Nephron progenitor cell (in vitro differentiated cells): Measurements from ENCODE around the gene SYS1.

Experiments
- DNase-seq: peaks from one replicate; pipeline ENCODE4 v3.0.0; 2021
- H3K27ac Mint-ChIP-seq: 2 replicates; pipeline ENCODE4 v1.8.0; 2021; ENCODE audit warnings: mild to moderate bottlenecking, moderate library complexity, mixed read lengths
- H3K27me3 Mint-ChIP-seq: 2 replicates; pipeline ENCODE4 v1.8.0; 2021; ENCODE audit warnings: mild to moderate bottlenecking, low read depth, mixed read lengths; ENCODE audit not compliant: poor library complexity
- H3K36me3 Mint-ChIP-seq: 2 replicates; pipeline ENCODE4 v1.8.0; 2021; ENCODE audit warnings: low read depth, mixed read lengths
- H3K4me1 Mint-ChIP-seq: 2 replicates; pipeline ENCODE4 v1.8.0; 2021; ENCODE audit warnings: mixed read lengths
- H3K4me3 Mint-ChIP-seq: 2 replicates; pipeline ENCODE4 v1.8.0; 2021; ENCODE audit warnings: mild to moderate bottlenecking, moderate library complexity, mixed read lengths
- H3K9me3 Mint-ChIP-seq: 2 replicates; pipeline ENCODE4 v1.8.0; 2021; ENCODE audit warnings: mild to moderate bottlenecking, moderate library complexity, mixed read lengths
- CTCF ChIP-seq: fragments of 200-600 bp; sonication (generic); IDR thresholded peaks from 2 replicates; pipeline ENCODE4 v1.5.0; 2021; ENCODE audit warnings: antibody characterized with exemption

SYS1 gene

GRCh38 chr20:45374966-45375365 lies 12.0 kb downstream of the SYS1 start:
- Mint-ChIP-seq H3K9me3 (no peaks in the 10 kb centered on the region), H3K4me1 (peaks cover 33% of the 10 kb centered on the region), H3K4me3 (no peak overlapping the region), H3K27me3 (peaks cover 17% of the 10 kb centered on the region), H3K36me3 (no peaks in the 10 kb centered on the region), H3K27ac (no peak overlapping the region)
- DNase-seq, result no peak
- TF ChIP-seq CTCF, result no peak

- peak; percentile 35 for DNase-seq
- H3K27me3 Mint-ChIP-seq, result peaks cover 15% of the 10 kb centered on the region
- peak overlapping the region; percentile 32 for H3K27ac Mint-ChIP-seq
- no peak for TF ChIP-seq CTCF
- no peaks in the 10 kb centered on the region for H3K9me3 Mint-ChIP-seq
- H3K4me3 Mint-ChIP-seq, result no peak overlapping the region
- H3K4me1 Mint-ChIP-seq, result peaks cover 31% of the 10 kb centered on the region
- peaks cover 5% of the 10 kb centered on the region for H3K36me3 Mint-ChIP-seq
These were observed 14.3 kb downstream of the SYS1 start for GRCh38 chr20:45377269-45377668.

GRCh38 chr20:45378191-45378590 lies 15.2 kb downstream of the SYS1 start, which contains the start of gene TP53TG5:
Gene TP53TG5 (minus strand): TSS chr20:45378325. CDS start chr20:45378236, 89 bp downstream.
- Mint-ChIP-seq H3K27me3 (peaks cover 7% of the 10 kb centered on the region), H3K4me3 (no peak within 1 kb of the TSS), H3K9me3 (no peaks in the 10 kb centered on the region), H3K4me1 (peaks cover 26% of the 10 kb centered on the region), H3K27ac (peak within 1 kb of the TSS; percentile 32), H3K36me3 (peaks cover 5% of the 10 kb centered on the region)
- no peak for TF ChIP-seq CTCF
- DNase-seq, result no peak

- Mint-ChIP-seq H3K36me3 (peaks cover 10% of the 10 kb centered on the region), H3K4me3 (no peak overlapping the region), H3K27me3 (peaks cover 31% of the 10 kb centered on the region), H3K4me1 (no peaks in the 10 kb centered on the region), H3K27ac (no peak overlapping the region), H3K9me3 (peaks cover 9% of the 10 kb centered on the region)
- no peak for TF ChIP-seq CTCF
- no peak for DNase-seq
These were observed 24.3 kb downstream of the SYS1 start for GRCh38 chr20:45387274-45387673.

- H3K4me3 Mint-ChIP-seq, result no peak overlapping the region
- peaks cover 15% of the 10 kb centered on the region for H3K36me3 Mint-ChIP-seq
- H3K27me3 Mint-ChIP-seq, result peaks cover 25% of the 10 kb centered on the region
- TF ChIP-seq CTCF, result no peak
- peaks cover 9% of the 10 kb centered on the region for H3K9me3 Mint-ChIP-seq
- H3K27ac Mint-ChIP-seq, result no peak overlapping the region
- H3K4me1 Mint-ChIP-seq, result no peaks in the 10 kb centered on the region
- no peak for DNase-seq
These were observed 28.0 kb downstream of the SYS1 start for GRCh38 chr20:45390931-45391330.

- Mint-ChIP-seq H3K4me1 (no peaks in the 10 kb centered on the region), H3K4me3 (no peak overlapping the region), H3K36me3 (peaks cover 15% of the 10 kb centered on the region), H3K27me3 (peaks cover 25% of the 10 kb centered on the region), H3K9me3 (peaks cover 9% of the 10 kb centered on the region), H3K27ac (no peak overlapping the region)
- no peak for DNase-seq
- TF ChIP-seq CTCF, result no peak
These were observed 28.6 kb downstream of the SYS1 start for GRCh38 chr20:45391559-45391958.
